Bronchial epithelial cell (primary cell): ENCODE results near the gene COPG1. TPM values are rescaled to one million over a fixed set of nuclear protein-coding genes. Genes with fewer than 3 reads are reported as not detected.

Source experiments
- DNase-seq: peaks from one replicate; pipeline ENCODE4 v3.0.0-alpha.2; 2010; ENCODE audit warnings: low read depth
- FAIRE-seq: peaks from 2 replicates; lab custom pipeline; 2011; peaks lifted over from hg19 to GRCh38; lab: Jason Lieb, UNC
- H3K27me3 ChIP-seq: 2 replicates; pipeline ENCODE4 v1.5.1; 2011; ENCODE audit warnings: low read length; ENCODE audit not compliant: control insufficient read depth, insufficient read depth
- H3K36me3 ChIP-seq: 2 replicates; pipeline ENCODE4 v1.5.1; 2011; ENCODE audit warnings: low read length; ENCODE audit not compliant: control insufficient read depth, insufficient read depth
- H3K4me3 ChIP-seq: 2 replicates; pipeline ENCODE4 v1.5.1; 2011; ENCODE audit warnings: mild to moderate bottlenecking, low read depth, low read length, control low read depth
- CTCF ChIP-seq: IDR thresholded peaks from 2 replicates; pipeline ENCODE4 v1.5.1; 2011; ENCODE audit warnings: mild to moderate bottlenecking, moderate library complexity, low read length, control low read depth, inconsistent platforms; ENCODE audit not compliant: insufficient read depth, severe bottlenecking
- total RNA-seq: library from RNA; depleted of rRNA; stranded (reverse); fragments of >200 nt; gene quantifications from 2 replicates; pipeline ENCODE4 v1.2.1, GENCODE V29; 2014

Gene COPG1
- total RNA-seq, 1 donor from 2014 or later, result 165 TPM

DNA sequence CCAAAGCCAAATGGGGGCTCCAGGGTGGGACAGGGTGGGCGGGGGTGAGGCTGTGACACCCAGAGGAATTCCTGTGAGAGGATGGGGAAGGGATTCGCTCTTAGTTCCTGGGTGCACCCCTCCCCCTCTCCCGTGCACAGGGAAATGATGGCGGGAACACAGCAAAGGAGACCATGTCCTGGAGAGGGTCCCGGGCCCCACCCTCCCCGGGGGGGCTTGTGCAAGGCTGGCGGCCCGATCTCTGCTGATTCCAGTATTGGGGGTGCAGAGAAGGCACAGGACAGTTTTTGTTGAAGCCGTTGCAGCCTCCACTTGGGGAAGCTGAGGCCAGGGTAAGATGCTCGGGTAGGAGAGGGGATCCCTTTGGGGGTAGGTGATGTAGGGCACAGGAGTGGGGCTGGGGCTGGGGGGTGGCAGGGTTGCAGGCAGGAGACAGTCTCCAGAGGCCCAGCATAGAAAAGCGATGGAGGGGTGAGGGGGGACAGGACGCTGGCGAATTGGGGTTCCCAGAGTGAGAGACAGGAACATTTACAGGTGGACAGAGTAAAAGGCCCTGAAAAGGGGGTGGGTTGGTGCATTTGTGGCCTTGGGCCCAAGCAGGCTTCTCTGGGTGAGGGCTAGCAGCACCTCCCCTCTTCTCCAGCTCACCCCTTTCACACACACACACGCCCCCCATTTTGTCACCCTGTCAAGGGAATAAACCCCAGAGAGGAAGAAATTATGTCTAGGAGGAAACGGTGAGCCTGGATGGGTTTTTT is 67.8 kb downstream of the COPG1 start:
- H3K27me3 ChIP-seq, result no peaks in the 10 kb centered on the region
- peak overlapping the region; percentile 89 for H3K4me3 ChIP-seq
- no peaks in the 10 kb centered on the region for H3K36me3 ChIP-seq
- DNase-seq (no peak), FAIRE-seq (no peak)
- no peak for TF ChIP-seq CTCF

DNA sequence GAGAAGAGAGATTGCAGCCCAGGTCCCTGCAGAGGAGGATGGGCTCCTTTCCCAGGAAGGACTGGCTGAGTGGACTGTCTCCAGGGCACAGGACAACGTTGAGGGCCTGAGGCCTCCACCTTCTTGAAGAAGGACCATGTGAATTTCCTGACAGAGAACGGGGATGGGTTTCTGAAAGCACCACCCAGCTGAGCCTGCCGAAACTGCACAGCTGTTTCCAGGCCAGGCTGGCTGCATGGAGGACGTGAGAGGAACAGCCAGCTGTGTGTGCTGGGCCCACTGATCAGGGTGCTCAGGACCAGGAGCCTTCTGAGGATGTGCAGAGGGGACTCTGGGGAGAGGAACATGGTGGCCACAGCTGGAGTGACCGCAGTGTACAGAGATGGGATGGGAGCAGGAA is 68.4 kb downstream of the COPG1 start:
- H3K36me3 ChIP-seq, result no peaks in the 10 kb centered on the region
- no peak for TF ChIP-seq CTCF
- FAIRE-seq, result no peak
- H3K4me3 ChIP-seq, result no peak overlapping the region
- no peaks in the 10 kb centered on the region for H3K27me3 ChIP-seq
- DNase-seq, result no peak

DNA sequence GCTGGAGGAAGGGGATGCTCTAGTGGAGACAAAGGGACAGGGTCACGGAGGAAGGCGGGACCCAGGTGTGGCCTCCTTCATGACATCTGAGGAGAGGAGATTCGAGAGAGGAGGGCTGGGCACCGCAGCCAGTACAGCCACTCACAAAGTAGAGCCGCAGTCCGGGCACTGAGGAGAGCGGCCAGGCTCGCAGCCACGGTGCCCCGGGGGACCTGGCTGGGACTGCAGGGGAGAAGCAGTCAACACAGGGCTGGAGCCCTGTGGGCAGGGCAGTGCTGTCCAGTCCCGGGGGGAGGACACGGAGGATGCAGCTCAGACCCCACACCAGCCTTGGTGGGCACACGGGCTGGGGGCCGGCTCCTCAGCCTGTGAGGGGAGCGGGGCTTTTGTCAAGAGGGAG is 69.5 kb downstream of the COPG1 start:
- no peak for TF ChIP-seq CTCF
- H3K4me3 ChIP-seq, result no peak overlapping the region
- no peak for FAIRE-seq
- H3K27me3 ChIP-seq, result no peaks in the 10 kb centered on the region
- H3K36me3 ChIP-seq, result no peaks in the 10 kb centered on the region
- no peak for DNase-seq

- Histone ChIP-seq H3K4me3 (no peak overlapping the region), H3K27me3 (no peaks in the 10 kb centered on the region), H3K36me3 (no peaks in the 10 kb centered on the region)
- TF ChIP-seq CTCF, result no peak
- no peak for DNase-seq
- no peak for FAIRE-seq
Measured at GRCh38 chr3:129320261-129320660, 70.9 kb downstream of the COPG1 start.

- DNase-seq (no peak), FAIRE-seq (peak; percentile 93)
- TF ChIP-seq CTCF, result no peak
- H3K4me3 ChIP-seq, result no peak overlapping the region
- no peaks in the 10 kb centered on the region for H3K36me3 ChIP-seq
- no peaks in the 10 kb centered on the region for H3K27me3 ChIP-seq
Measured at GRCh38 chr3:129320825-129321487, 71.5 kb downstream of the COPG1 start.
